Activated naive CD4-positive, alpha-beta T cell treated with Interleukin-2 at 50 U/mL for 16 hours (primary cell): ENCODE measurements around the gene DMRTC2.
A peak's percentile ranks its signal among the peaks of the same experiment; 100 is the strongest.

ENCODE experiments used
- DNase-seq: peaks from one replicate; pipeline ENCODE4 v3.0.0-alpha.2; 2020

Gene DMRTC2

GRCh38 chr19:41845001-41845050 lies at the start of gene DMRTC2:
Gene DMRTC2 (plus strand): TSS chr19:41845042. CDS start chr19:41847429, 2,387 bp downstream.
- DNase-seq = no peak

GRCh38 chr19:41796362-41796761 lies 48.5 kb upstream of the DMRTC2 start, which contains the start of gene CEACAM3:
Gene CEACAM3 (plus strand): TSS chr19:41796587. CDS start chr19:41796678, 91 bp downstream.
- DNase-seq = no peak

- no peak for DNase-seq
These were observed 47.9 kb upstream of the DMRTC2 start for GRCh38 chr19:41796901-41797300.

GRCh38 chr19:41799444-41800000 lies 45.3 kb upstream of the DMRTC2 start:
- no peak for DNase-seq

GRCh38 chr19:41801031-41801430 lies 43.8 kb upstream of the DMRTC2 start:
- no peak for DNase-seq

GRCh38 chr19:41801792-41802211 lies 43.0 kb upstream of the DMRTC2 start:
- DNase-seq = no peak

- DNase-seq = no peak
These were observed 42.1 kb upstream of the DMRTC2 start for GRCh38 chr19:41802770-41803169.

GRCh38 chr19:41804336-41804735 lies 40.5 kb upstream of the DMRTC2 start:
- no peak for DNase-seq

- no peak for DNase-seq
These were observed 37.7 kb upstream of the DMRTC2 start for GRCh38 chr19:41807176-41807575.

- DNase-seq = no peak
These were observed 35.9 kb upstream of the DMRTC2 start for GRCh38 chr19:41808663-41809566.

GRCh38 chr19:41810301-41810700 lies 34.5 kb upstream of the DMRTC2 start:
- no peak for DNase-seq

GRCh38 chr19:41811036-41811435 lies 33.8 kb upstream of the DMRTC2 start:
- DNase-seq = no peak

- DNase-seq = no peak
These were observed 32.9 kb upstream of the DMRTC2 start for GRCh38 chr19:41811981-41812380.

- no peak for DNase-seq
These were observed 30.9 kb upstream of the DMRTC2 start for GRCh38 chr19:41813911-41814310.

GRCh38 chr19:41815301-41815700 lies 29.5 kb upstream of the DMRTC2 start:
- no peak for DNase-seq

GRCh38 chr19:41816761-41817160 lies 28.1 kb upstream of the DMRTC2 start:
- DNase-seq = no peak

GRCh38 chr19:41821003-41821735 lies 23.7 kb upstream of the DMRTC2 start:
- peak; percentile 33 for DNase-seq

- no peak for DNase-seq
These were observed 6.7 kb upstream of the DMRTC2 start for GRCh38 chr19:41837981-41838708.

- DNase-seq = no peak
These were observed 5.6 kb upstream of the DMRTC2 start for GRCh38 chr19:41839211-41839610.

- no peak for DNase-seq
These were observed 1.5 kb upstream of the DMRTC2 start for GRCh38 chr19:41843371-41843770.

GRCh38 chr19:41844601-41845000 lies 241 bp upstream of the DMRTC2 start, which contains the start of gene LYPD4:
Gene LYPD4 (minus strand): TSS chr19:41844683. CDS start chr19:41839285, 5,398 bp downstream.
- DNase-seq = no peak

- no peak for DNase-seq
These were observed 279 bp downstream of the DMRTC2 start for GRCh38 chr19:41845051-41845590.
